NOMO-1 (cell line): Measurements from ENCODE around the gene GPER1.
"Not testable (repeated sequence)": the region's sequence is repeated elsewhere in the genome, so short reads cannot be mapped to it uniquely, and the experiment has no call there.

Source experiments
- DNase-seq, 2 experiments: peaks; one replicate each; lab custom pipeline; 2025; ENCODE audit not compliant: unreplicated experiment in 2 of 2; lab: John Stamatoyannopoulos, UW

GPER1 gene

GRCh38 chr7:1136841-1137516 is 49.1 kb downstream of the GPER1 start:
- peak; percentile 18 to 29 for DNase-seq

GRCh38 chr7:1137517-1138167 is 49.7 kb downstream of the GPER1 start:
- peak in 1 of 2 experiments; percentile 71 for DNase-seq

GRCh38 chr7:1140476-1141104 is 52.7 kb downstream of the GPER1 start:
- DNase-seq: no peak

GRCh38 chr7:1141651-1142050 is 53.7 kb downstream of the GPER1 start:
- no peak for DNase-seq

GRCh38 chr7:1142051-1142635 is 54.2 kb downstream of the GPER1 start:
- no peak for DNase-seq

GRCh38 chr7:1143031-1143430 is 55.1 kb downstream of the GPER1 start:
- not testable (repeated sequence) for DNase-seq
